SK-N-SH treated with all-trans-retinoic acid at 6 μM for 48 hours (cell line): ENCODE data around the gene NEURL1B.
A peak's percentile ranks its signal among the peaks of the same experiment; 100 is the strongest.

Source experiments
- ATAC-seq: fragments of 200-7000 bp; cut with Tn5 transposase; 3 replicates; pipeline ENCODE4 v1.9.1; 2020; ENCODE audit warnings: mild to moderate bottlenecking, moderate library complexity
- ARNTL ChIP-seq: fragments of 450-650 bp; formaldehyde crosslinking; IDR thresholded peaks from 2 replicates; pipeline ENCODE4 v1.5.0; 2020; ENCODE audit warnings: low read depth, mild to moderate bottlenecking, moderate library complexity, borderline replicate concordance
- BACH2 ChIP-seq: fragments of 250-450 bp; sonication (Bioruptor Pico); IDR thresholded peaks from 2 replicates; pipeline ENCODE4 v1.9.0; 2021; ENCODE audit warnings: mild to moderate bottlenecking, borderline replicate concordance
- CREB5 ChIP-seq: fragments of 250-450 bp; sonication (Bioruptor Pico); IDR thresholded peaks from 2 replicates; pipeline ENCODE4 v1.5.1; 2020; ENCODE audit warnings: low read depth, mild to moderate bottlenecking, moderate library complexity
- CSDC2 ChIP-seq: fragments of 250-450 bp; sonication (Bioruptor Pico); IDR thresholded peaks from 2 replicates; pipeline ENCODE4 v1.5.0; 2020; ENCODE audit warnings: mild to moderate bottlenecking, moderate library complexity
- CSRNP3 ChIP-seq: fragments of 250-450 bp; sonication (Bioruptor Pico); IDR thresholded peaks from 2 replicates; pipeline ENCODE4 v1.5.1; 2021; ENCODE audit warnings: mild to moderate bottlenecking, moderate library complexity
- ESRRG ChIP-seq: fragments of 250-450 bp; sonication (Bioruptor Pico); IDR thresholded peaks from 2 replicates; pipeline ENCODE4 v1.6.1; 2021; ENCODE audit warnings: mild to moderate bottlenecking
- GLIS3 ChIP-seq: fragments of 250-450 bp; sonication (Bioruptor Pico); IDR thresholded peaks from 2 replicates; pipeline ENCODE4 v1.5.0; 2020; ENCODE audit warnings: mild to moderate bottlenecking, moderate library complexity
- ISL1 ChIP-seq: fragments of 250-450 bp; sonication (Bioruptor Pico); IDR thresholded peaks from 2 replicates; pipeline ENCODE4 v2.1.2; 2022; ENCODE audit warnings: mild to moderate bottlenecking, moderate library complexity
- OSR1 ChIP-seq: fragments of 250-450 bp; sonication (Bioruptor Pico); IDR thresholded peaks from 2 replicates; pipeline ENCODE4 v1.8.0; 2022; ENCODE audit warnings: moderate library complexity, mild to moderate bottlenecking, inconsistent platforms
- PPARA ChIP-seq: fragments of 250-450 bp; sonication (Bioruptor Pico); IDR thresholded peaks from 2 replicates; pipeline ENCODE4 v1.5.0; 2020; ENCODE audit warnings: mild to moderate bottlenecking, borderline replicate concordance
- RARB ChIP-seq: fragments of 250-450 bp; sonication (Bioruptor Pico); IDR thresholded peaks from 2 replicates; pipeline ENCODE4 v1.8.0; 2021; ENCODE audit warnings: mild to moderate bottlenecking, moderate library complexity
- SNAI2 ChIP-seq: fragments of 250-450 bp; sonication (Bioruptor Pico); IDR thresholded peaks from 2 replicates; pipeline ENCODE4 v1.5.0; 2020; ENCODE audit warnings: mild to moderate bottlenecking, moderate library complexity
- ZC3H10 ChIP-seq: fragments of 250-450 bp; sonication (Bioruptor Pico); IDR thresholded peaks from 2 replicates; pipeline ENCODE4 v1.5.1; 2021; ENCODE audit warnings: mild to moderate bottlenecking, moderate library complexity
- ZFP3 ChIP-seq: fragments of 250-450 bp; sonication (Bioruptor Pico); IDR thresholded peaks from 2 replicates; pipeline ENCODE4 v1.5.0; 2020; ENCODE audit warnings: mild to moderate bottlenecking, moderate library complexity
- ZNF565 ChIP-seq: fragments of 450-650 bp; formaldehyde crosslinking; conservative IDR thresholded peaks from 2 replicates; pipeline ENCODE4 v1.5.0; 2020; ENCODE audit warnings: low read depth, mild to moderate bottlenecking, moderate library complexity
- ZNF70 ChIP-seq: fragments of 450-650 bp; formaldehyde crosslinking; IDR thresholded peaks from 2 replicates; pipeline ENCODE4 v1.5.0; 2020; ENCODE audit warnings: mild to moderate bottlenecking, moderate library complexity
- TF ChIP-seq, protein P1 (sequence below): fragments of 250-450 bp; sonication (Bioruptor Pico); IDR thresholded peaks from 2 replicates; pipeline ENCODE4 v1.8.0; 2020; ENCODE audit warnings: mild to moderate bottlenecking, moderate library complexity, borderline replicate concordance
- TF ChIP-seq, protein P2 (sequence below): fragments of 250-450 bp; sonication (Bioruptor Pico); IDR thresholded peaks from 2 replicates; pipeline ENCODE4 v1.8.0; 2021; ENCODE audit warnings: low read depth, mild to moderate bottlenecking, moderate library complexity, borderline replicate concordance

NEURL1B gene

GRCh38 chr5:172697123-172698121 is 56.4 kb downstream of the NEURL1B start:
- TF ChIP-seq SNAI2 (CRISPR knock-in tag), result no peak
- TF ChIP-seq, protein P1, sequence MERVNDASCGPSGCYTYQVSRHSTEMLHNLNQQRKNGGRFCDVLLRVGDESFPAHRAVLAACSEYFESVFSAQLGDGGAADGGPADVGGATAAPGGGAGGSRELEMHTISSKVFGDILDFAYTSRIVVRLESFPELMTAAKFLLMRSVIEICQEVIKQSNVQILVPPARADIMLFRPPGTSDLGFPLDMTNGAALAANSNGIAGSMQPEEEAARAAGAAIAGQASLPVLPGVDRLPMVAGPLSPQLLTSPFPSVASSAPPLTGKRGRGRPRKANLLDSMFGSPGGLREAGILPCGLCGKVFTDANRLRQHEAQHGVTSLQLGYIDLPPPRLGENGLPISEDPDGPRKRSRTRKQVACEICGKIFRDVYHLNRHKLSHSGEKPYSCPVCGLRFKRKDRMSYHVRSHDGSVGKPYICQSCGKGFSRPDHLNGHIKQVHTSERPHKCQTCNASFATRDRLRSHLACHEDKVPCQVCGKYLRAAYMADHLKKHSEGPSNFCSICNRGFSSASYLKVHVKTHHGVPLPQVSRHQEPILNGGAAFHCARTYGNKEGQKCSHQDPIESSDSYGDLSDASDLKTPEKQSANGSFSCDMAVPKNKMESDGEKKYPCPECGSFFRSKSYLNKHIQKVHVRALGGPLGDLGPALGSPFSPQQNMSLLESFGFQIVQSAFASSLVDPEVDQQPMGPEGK (CRISPR knock-in tag), result no peak
- TF ChIP-seq PPARA (CRISPR knock-in tag), result no peak
- TF ChIP-seq, protein P2, sequence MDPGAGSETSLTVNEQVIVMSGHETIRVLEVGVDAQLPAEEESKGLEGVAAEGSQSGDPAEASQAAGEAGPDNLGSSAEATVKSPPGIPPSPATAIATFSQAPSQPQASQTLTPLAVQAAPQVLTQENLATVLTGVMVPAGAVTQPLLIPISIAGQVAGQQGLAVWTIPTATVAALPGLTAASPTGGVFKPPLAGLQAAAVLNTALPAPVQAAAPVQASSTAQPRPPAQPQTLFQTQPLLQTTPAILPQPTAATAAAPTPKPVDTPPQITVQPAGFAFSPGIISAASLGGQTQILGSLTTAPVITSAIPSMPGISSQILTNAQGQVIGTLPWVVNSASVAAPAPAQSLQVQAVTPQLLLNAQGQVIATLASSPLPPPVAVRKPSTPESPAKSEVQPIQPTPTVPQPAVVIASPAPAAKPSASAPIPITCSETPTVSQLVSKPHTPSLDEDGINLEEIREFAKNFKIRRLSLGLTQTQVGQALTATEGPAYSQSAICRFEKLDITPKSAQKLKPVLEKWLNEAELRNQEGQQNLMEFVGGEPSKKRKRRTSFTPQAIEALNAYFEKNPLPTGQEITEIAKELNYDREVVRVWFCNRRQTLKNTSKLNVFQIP (CRISPR knock-in tag), result no peak
- TF ChIP-seq RARB (CRISPR knock-in tag), result no peak
- TF ChIP-seq GLIS3 (CRISPR knock-in tag), result no peak
- ATAC-seq, result peak; percentile 90

- TF ChIP-seq ISL1 (CRISPR knock-in tag) (no peak), ARNTL (CRISPR knock-in tag) (no peak), CREB5 (CRISPR knock-in tag) (no peak), BACH2 (CRISPR knock-in tag) (no peak), GLIS3 (CRISPR knock-in tag) (no peak), ZNF70 (CRISPR knock-in tag) (no peak), ZC3H10 (CRISPR knock-in tag) (no peak), CSRNP3 (CRISPR knock-in tag) (no peak), PPARA (CRISPR knock-in tag) (no peak), CSDC2 (CRISPR knock-in tag) (no peak), ZFP3 (no peak), ZNF565 (CRISPR knock-in tag) (no peak), RARB (CRISPR knock-in tag) (no peak)
- TF ChIP-seq, protein P2 (CRISPR knock-in tag), result no peak
- TF ChIP-seq, protein P1 (CRISPR knock-in tag), result no peak
Observed at GRCh38 chr5:172699423-172699822, 58.4 kb downstream of the NEURL1B start.

GRCh38 chr5:172699999-172700364 is 58.9 kb downstream of the NEURL1B start:
- no peak for TF ChIP-seq ESRRG
- no peak for TF ChIP-seq ZNF565 (CRISPR knock-in tag)
- no peak for TF ChIP-seq OSR1 (CRISPR knock-in tag)
- no peak for TF ChIP-seq ZNF70 (CRISPR knock-in tag)
- no peak for TF ChIP-seq RARB (CRISPR knock-in tag)
- no peak for ATAC-seq

More at GRCh38 chr5:172699423-172699822, 58.4 kb downstream of the NEURL1B start:
- no peak for ATAC-seq
